Astrocyte (in vitro differentiated cells and primary cell): ENCODE measurements around the gene SUPV3L1.

Source experiments
- EZH2 ChIP-seq: IDR thresholded peaks from 2 replicates; pipeline ENCODE4 v1.6.1; 2012; ENCODE audit warnings: mild to moderate bottlenecking, low read length, inconsistent platforms; ENCODE audit not compliant: insufficient read depth
- TF ChIP-seq, protein P1 (sequence below): IDR thresholded peaks from 2 replicates; pipeline ENCODE4 v1.5.1; 2011; ENCODE audit warnings: low read depth, mild to moderate bottlenecking, inconsistent platforms, low read length, moderate library complexity; ENCODE audit not compliant: insufficient read depth

DNA sequence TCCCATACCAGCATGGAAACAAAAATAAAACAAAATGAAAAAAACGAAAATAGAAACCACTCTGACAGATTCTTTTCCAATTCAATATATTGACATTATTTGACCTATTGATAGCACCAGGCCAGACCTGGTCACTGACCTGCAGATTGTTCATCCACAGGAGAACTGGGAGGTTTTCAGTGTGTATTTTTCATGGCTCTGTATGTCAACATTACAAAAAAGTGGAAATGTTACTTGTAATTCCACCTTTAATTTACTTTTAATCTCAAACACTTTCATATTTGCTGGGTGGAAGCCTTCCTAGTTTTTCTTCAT is 43.0 kb downstream of the SUPV3L1 start:
- TF ChIP-seq, protein P1, sequence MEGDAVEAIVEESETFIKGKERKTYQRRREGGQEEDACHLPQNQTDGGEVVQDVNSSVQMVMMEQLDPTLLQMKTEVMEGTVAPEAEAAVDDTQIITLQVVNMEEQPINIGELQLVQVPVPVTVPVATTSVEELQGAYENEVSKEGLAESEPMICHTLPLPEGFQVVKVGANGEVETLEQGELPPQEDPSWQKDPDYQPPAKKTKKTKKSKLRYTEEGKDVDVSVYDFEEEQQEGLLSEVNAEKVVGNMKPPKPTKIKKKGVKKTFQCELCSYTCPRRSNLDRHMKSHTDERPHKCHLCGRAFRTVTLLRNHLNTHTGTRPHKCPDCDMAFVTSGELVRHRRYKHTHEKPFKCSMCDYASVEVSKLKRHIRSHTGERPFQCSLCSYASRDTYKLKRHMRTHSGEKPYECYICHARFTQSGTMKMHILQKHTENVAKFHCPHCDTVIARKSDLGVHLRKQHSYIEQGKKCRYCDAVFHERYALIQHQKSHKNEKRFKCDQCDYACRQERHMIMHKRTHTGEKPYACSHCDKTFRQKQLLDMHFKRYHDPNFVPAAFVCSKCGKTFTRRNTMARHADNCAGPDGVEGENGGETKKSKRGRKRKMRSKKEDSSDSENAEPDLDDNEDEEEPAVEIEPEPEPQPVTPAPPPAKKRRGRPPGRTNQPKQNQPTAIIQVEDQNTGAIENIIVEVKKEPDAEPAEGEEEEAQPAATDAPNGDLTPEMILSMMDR, result no peak
- TF ChIP-seq EZH2, result no peak
